ENCODE results near the gene ACTR3.

DNA sequence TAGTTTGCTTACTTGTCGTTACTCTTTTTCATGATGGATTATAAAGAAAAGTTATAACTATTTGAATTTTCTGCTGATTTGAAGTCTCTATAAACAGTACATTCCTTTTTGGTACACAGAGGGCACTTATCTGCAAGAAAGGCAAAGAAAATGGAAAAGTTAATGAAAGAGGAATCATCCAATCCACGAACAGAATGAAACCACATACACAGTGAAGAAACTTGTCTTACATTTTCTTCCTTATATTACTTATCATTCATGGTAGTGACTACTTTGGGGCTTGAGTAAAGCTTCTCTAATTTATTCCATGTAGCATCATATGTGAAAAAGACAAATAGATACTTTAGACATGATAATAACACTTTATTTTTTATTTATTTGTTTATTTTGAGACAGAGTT, 14.8 kb upstream of the ACTR3 start:
- TF ChIP-seq CTCF (IDR thresholded peaks at IDR 0.05): no peak
- no peak for TF ChIP-seq EP300 (IDR thresholded peaks at IDR 0.05)
- TF ChIP-seq POLR2AphosphoS5 (IDR thresholded peaks at IDR 0.05): no peak
